Stimulated activated CD4-positive, alpha-beta T cell treated with anti-CD3 and anti-CD28 coated beads, Interleukin-4, amount 100 ng/mL, for 4 hours (primary cell): ENCODE data around the gene TENT5C.

Source experiments
- DNase-seq, 2 experiments: peaks; one replicate each; pipeline ENCODE4 v3.0.0-alpha.2; 2020

The TENT5C gene

DNA sequence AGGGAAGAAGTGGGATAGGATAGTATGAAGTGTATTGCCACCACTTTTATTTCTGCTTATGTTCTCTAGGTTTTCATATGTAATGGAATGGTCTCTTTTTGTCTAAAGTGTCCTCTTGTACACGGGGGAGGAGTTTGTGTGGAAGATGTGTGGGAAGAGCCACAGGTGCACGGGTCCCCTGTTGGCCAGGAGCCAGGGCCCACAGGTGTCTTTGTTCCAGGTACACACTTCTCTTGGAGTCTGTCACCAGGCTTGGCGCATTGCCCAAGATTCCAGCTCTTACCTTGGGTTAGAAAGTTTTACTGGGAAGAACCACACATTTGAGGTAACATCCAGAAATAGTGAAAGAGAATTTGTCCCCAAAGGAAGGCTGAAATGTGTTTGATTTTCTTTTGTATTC, 10.5 kb downstream of the TENT5C start:
- no peak for DNase-seq

DNA sequence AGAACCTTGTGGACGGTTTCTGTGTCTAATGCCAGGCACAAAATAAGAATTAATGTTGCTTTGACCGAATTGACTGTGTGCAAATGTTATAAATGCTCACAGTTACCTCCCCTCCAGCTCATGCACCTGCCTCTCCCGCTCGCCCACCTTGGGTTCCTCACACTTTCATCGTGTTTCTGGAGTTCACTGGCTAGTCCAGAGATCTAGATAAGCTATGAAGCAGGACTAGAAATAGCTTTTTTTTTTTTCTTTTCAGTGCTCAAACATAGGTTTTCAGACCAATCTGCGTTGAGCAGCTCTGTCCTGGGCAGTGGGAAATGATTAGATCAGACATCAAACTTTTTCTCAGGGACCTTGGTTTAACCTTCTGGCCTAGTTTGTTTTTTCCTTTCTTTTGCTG, 11.1 kb downstream of the TENT5C start:
- DNase-seq: no peak

DNA sequence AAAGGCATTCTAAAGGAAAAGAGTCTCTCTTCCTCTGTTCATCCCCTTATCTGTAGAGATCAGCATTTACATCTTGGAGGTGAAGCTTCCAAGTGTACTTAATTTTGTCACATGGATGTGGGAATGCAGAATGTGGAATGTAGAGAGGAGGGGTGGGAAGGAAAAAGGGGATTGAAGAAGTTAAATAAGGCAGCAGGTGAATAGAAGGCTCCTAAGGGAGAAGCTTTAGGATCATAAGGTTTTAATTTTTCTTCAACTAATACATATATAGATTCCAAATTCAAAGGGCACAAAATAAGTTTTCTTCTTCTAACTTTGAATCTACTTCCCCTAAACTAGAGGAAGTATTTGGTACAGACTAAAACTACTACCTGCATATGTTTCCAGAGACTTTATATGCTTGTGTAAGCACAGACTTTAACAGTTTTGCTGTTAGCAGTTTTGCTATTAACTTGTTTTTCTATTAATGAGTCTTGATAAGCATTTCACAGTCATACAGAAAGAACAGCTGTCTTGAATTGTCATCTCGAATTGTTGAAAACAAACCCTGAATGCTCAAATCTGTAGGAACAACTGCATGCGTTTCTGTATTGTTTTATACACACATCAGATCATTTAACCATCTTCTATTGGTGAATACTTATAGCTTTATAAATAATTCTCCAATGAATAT, 12.7 kb downstream of the TENT5C start:
- no peak for DNase-seq

DNA sequence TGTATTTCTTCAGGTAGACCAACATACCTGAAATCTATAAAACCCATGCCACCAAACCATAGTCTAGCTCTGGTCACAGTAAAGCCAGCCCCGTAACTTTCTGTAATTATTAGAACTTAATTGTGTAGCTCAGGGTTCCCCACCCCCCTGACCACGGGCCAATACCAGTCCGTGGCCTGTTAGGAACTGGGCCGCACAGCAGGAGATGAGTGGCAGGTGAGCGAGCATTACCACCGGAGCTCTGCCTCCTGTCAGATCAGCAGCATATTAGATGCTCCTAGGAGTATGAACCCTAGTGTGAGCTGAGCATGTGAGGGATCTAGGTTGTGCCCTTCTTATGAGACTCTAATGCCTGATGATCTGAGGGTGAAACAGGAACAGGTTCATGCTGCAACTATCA, 14.6 kb downstream of the TENT5C start:
- no peak for DNase-seq

DNA sequence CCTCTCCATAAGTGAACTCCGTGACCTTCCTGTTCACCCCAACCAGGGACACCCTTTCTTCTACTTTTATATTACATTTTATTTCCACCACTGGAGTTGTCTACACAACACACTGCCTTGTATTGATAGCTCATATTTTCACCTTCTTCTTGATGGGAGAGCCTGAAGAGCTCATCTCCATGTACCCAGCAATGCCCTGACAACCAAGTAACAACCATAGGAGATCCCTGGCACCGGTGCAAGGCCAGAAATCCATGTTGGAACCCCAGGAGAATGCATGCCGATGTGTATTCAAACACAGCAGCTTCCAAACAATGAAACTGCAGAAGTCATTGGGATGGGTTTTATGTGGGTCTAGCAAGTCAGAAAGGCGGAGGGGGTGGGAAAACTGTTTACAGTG, 15.5 kb downstream of the TENT5C start:
- DNase-seq: no peak

DNA sequence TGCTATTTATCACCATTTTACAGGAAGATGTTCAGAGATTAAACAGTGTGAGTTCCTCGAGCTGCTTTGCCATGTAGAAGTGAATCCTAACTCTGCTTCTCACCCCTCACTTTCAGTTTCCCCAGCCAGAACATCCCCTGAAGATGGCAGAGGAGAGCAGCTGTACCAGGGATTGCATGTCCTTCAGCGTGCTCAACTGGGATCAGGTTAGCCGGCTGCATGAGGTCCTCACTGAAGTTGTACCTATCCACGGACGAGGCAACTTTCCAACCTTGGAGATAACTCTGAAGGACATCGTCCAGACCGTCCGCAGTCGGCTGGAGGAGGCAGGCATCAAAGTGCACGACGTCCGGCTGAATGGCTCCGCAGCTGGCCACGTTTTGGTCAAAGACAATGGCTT, 16.9 kb downstream of the TENT5C start:
- DNase-seq: no peak

DNA sequence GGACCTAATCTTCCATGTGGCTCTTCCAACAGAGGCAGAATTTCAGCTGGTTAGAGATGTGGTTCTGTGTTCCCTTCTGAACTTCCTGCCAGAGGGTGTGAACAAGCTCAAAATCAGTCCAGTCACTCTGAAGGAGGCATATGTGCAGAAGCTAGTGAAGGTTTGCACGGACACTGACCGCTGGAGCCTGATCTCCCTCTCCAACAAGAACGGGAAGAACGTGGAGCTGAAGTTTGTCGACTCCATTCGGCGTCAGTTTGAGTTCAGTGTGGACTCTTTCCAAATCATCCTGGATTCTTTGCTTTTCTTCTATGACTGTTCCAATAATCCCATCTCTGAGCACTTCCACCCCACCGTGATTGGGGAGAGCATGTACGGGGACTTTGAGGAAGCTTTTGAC, 17.3 kb downstream of the TENT5C start:
- no peak for DNase-seq

DNA sequence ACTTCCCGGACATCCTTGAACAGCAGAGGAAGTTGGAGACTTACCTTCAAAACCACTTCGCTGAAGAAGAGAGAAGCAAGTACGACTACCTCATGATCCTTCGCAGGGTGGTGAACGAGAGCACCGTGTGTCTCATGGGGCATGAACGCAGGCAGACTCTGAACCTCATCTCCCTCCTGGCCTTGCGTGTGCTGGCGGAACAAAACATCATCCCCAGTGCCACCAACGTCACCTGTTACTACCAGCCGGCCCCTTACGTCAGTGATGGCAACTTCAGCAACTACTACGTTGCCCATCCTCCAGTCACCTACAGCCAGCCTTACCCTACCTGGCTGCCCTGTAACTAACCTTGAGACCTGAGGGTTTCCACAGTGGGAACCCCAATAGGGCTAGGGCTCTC, 17.9 kb downstream of the TENT5C start:
- no peak for DNase-seq

DNA sequence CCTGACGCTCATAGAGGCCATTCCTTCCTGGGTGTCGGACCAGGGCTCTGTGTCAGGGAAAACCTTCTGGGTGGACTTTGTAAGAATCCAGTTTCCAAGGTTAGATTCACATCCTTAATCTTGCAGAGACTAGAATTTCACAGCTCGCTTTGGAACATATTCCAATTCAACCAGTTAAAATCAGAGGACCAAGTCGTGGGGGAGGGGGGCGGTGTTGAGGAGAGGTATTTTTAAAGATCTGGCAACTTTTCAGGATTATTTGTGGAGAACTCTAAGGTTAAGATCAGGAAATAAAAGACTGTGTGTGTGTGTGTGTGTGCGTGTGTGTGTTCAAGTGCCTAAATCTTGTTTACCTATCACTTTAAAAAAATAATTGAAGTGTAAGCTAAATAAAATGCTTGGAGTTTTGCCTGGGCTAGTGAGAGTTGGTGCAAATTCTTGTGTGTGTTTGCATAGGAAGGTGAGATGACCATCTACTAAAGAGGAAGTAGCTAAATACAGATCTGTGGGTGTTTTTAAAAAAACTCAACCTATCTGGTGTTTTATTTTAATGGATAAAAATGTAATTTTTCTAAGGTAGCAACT, 21.8 kb downstream of the TENT5C start:
- DNase-seq: no peak

DNA sequence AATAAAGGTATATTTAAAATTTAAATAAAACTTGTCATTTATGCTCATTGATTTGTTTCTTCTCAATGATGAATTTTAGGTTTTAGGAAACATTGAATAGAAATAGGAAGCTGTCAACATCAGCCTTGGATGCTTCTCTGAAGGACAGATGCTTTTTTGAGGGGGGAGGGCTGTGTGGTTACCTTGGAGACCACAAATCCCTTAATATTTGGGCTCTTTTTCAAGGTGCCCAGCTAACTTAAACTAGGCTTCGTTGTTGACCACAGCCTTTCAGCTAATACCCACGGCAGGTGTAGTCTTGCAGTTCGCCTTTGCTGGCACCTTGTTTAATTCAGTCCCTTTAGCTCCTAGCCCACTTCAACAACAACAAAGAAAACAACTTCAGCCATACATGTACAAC, 22.5 kb downstream of the TENT5C start:
- DNase-seq: no peak

DNA sequence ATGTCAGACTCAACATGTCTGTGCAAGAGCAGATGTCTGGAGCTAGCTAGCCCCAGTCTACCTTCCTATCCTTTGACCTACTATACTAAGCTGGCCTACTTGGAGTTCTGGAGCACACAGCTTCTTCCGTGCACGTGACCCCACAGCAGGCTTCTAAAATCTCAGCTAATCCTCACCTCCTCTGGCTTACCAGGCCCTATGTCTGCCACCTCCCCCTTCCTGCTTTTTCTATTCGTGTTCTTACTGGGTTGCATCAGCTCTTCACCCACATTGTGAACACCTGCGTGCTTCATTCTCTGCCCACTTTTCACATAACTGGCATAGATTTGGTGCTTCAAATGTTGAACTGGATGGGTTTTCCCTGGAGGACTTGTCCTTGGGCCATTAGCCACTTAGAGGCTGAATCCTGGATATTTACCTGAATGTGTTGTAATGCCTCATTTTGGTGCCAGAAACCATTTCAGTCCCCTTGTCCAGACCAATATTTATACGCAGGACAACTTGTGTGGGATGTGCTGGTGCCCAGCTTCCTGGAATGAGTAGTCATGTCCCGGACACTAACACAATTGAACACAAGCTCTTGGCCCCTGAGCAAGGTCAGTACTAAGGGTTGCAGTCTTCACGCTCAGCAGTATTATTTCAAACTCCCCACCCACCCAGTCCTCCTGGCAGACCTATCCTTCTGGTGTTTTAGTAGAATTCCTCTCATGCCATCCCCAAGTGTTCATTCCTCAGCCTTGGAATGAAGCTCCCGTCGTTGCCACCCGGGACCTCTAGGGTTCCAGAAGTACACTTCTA, 24.0 kb downstream of the TENT5C start:
- DNase-seq: no peak

DNA sequence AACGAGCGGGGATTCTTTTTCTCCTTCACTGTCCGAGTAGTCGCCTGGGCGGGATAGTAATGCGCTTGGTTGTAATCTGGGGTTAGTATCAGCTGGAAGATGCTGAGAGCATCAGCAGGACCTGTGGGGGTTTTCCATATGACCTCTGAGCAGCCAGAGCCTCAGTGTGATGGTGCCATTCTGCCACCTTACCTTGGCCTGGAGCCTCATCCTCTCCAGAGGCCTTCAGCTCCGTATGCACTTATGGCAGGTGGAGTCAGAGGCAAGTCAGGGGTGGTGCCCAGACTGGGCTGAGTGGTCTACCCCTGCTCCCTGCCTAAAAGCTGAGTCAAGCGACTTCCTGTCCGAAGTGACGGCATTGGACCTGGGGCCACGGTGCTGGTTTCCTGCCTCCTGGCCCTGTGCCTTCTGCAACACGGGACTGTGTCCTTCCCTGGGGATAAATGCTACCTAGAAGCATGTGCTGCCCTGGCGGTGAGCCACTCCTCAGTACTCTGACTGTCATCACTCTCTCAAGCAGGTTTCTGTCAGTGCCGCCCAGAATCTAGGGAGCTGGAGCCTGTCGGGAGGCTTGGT, 24.7 kb downstream of the TENT5C start:
- DNase-seq: no peak

DNA sequence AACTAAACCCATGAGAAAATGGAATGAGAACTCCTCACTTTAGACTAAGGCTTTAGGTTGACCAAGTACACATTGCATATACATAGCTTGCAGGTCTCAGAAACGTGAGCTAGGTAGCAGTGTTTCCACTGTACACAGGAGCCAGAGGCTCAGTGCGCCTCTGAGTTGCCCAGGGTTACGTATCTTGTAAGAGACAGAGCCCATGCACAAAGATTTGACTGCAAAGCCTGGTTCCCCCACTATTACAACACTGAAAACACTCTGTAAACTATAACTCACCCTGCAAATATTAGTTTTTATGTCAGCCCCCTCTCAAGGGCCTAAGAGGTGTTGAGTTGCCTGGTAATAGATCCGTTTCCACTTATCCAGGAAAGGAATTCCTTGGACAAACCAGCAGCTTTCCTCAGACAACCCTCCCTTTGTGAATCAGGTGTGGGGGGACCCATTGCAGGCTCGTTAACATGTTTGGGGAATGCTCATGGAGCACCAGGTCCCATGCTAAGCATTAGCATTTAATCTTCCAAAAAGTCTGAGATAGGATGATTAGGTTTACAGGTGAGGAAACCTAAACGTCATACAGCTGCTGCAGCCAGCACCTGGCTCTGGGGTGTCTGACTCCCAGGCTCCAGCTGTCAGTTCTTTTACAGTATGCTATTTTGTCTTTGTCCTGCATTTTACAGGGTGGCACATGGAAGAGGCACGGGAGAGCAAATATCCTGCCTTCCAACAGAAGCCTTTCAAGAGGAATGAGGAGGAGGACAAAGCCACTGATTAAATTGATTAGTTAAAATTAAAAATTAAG, 25.7 kb downstream of the TENT5C start:
- no peak for DNase-seq

DNA sequence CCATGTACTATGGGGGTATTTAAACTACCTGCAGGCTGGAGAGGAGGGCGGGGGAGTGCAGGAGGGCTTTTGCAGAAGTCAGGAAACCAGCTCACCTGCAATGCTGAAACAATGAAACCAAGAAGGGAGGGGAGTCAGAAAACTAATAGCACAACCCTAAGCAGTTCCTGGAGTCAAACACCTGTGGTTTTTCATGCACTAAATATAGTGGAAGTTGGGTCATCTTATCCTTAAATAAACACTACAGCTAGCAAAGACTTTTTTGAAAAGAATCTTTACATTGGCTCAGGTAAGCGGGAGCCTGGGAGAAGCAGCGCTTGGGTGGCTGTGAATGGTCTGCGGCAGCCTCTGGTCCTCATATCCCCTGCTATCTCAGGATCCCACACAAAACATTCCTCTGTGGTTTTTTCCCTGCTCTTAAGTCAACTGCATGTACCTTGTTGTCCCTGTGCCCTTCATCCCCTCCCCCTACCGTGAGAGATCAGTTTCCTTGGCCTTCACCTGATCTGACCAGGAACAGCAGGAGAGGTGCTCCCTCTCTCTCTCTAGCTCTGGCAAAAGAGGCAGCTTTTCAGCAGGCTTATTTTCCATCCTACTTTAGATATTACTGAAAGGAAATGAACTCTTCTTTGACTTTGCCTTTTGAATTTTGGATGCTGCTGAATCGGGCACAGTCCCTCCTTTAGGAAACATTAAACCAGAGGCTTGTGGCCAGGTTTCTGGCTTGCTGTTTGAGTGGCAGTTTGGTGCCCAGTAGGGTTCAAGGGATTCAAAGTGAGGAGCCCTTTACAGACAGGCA, 26.6 kb downstream of the TENT5C start:
- no peak for DNase-seq

DNA sequence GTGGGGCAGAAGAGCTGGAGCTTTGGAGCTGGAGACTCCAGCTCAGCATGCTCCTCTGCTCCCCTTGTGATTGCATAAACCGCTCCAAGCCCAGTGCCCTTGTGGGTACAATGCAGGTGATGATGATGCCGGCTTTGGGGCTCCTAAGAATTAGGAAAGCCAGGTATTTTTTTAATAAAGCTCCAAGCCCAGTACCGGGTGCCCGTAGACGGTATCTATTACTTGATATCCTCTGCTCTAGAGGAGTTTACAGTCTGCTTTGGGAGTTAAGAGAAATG, 27.2 kb downstream of the TENT5C start:
- DNase-seq: no peak

DNA sequence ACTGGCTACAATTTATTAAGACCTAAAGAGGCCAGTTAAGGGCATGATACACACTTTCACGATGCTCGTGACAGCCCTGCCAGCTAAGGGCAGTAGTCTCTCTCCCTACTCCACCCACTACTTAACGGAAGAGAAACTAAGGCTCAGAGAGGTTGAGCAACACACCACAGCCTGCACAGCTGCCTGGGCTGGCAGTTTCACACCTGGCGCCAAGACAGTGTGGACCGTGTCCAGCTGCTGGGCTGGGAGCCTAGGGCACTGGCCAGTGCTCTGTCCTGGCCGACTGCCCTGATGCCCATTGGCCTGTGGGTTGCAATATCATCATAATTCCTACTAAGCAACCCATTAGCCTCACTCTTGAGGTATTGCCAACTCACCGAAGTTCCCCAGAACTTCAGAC, 27.6 kb downstream of the TENT5C start:
- DNase-seq: no peak

DNA sequence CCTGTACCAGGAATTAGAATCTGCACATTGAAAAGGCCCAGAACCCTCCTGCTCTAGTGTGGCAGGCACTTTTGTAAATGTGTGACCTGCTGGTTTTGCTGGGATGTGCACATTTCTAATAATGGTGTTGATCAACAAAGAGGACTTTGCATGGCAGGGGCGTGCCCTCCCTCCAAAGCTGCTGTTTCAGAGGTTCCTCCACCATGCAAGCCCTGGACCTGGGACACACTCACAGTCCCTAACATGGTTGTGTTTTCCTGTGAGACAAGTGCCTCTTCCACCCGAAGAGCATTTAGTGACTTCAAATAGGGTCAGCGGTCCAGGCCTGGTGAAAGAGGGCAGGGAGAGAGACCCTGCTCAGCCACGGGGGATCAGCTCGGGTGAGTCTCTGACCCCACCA, 28.1 kb downstream of the TENT5C start:
- no peak for DNase-seq

DNA sequence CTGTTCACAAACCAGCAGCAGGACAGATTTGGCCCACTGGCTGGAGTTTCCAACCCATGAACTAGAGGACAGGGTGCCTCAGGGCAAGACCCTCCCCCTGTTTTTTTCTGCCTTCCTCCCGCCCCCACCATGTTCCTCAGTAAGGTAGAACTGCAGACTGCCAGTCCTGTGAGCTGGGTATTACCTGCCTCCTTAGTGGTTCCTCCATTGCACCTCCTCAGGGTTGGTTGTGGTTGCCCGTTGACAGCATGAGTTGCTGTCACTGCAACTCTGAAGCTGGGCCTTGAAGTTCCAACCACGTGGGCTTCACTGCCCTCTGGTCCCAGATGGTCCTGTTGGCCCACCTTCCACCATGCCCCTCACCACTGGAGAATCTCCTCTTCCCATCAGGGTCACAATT, 28.8 kb downstream of the TENT5C start:
- no peak for DNase-seq

DNA sequence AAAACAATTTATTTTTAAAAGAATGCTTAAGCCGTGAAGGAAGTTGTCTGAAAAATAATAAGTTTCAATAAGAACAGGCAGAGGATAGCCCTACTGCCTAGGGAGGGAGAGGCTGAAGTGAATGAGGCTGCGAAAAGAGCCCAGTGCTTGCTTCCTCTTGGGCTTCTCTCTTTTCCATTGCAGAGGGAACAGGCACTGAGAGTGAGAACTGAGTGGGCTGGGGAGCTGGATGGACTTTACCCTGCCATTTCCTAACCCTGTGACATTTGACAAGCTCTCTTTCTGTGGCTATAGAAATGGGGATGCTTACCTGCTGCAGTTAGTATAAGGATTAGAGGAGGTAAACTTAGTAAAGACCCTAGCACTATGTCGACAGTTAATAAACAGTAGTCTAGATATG, 30.0 kb downstream of the TENT5C start:
- DNase-seq: no peak

DNA sequence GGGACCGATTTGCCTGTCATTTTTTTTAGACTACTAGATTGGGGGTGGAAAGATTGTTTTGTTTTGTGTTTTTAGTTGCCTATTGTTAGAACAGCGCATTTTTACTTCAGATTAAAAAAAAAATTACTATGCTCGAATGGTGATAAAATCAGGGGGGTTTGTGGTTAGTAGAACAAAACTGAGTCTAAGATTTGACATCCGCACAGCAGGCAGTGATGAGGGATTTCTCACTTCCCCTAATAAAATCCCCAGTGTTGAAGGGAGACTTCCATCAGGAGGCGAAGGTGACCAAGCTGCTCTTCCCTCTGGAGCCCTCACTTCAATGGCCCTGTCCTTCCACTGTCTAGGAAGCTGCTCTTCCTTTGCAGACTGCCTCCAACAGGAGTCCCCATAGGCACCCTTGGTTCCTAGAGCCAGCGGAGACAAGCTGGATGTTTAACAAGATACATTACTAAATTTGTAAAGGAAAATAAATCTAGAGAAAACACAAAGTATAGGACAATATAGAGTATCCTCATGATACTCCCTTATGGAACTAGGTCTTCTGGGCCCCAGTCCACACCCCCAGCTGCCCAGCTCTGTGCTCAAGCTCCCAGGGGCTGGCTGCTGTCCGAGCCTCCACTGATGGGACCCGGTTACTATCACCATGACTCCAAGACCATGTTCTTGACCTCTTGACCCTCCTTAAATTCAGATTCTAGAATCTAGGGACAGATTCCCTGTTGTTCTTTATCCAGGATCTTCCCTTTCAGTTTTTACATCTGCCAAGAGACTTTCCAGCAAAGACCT, 31.0 kb downstream of the TENT5C start:
- no peak for DNase-seq

DNA sequence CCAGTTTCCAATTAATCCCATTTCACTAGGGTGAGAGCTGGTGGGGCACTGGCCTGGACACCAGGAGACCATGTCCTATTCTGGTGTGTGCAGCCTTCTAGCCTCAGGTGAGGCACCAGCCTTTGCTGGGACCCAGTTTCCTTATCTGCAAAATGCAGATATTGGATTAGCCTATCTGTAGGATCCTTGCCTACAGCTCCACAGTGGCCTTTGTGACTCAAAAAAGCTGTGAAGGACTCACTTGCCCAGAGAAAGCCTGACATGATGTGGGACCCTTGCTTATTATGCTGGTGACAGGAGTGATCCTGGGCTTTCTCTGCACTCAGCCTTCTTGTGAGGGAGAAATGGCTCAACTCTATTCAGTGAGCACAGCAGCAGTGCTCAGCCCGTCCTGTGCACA, 32.3 kb downstream of the TENT5C start:
- DNase-seq: no peak

DNA sequence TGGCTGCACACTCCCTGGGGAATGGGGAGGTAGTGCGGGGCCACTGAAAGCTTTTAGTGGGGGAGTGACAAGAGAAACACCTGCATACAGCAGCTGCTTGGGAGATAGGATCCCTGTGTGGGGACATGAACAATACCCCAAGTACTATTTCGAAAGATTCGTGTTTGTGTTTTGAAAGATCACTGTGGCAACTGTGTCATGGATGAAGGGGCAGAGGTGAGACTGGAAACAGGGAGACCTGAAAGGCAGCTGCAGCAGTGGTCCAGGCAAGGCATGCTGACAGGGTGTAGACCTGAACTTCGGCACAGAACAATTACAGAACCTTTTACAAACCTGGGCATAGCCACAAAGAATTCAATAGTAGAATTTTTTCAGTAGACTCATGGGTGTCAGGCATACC, 32.9 kb downstream of the TENT5C start:
- no peak for DNase-seq
